D721Med (cell line): ENCODE data around the gene GRIN3A.

Experiments
- DNase-seq: peaks from one replicate; pipeline ENCODE4 v3.0.0; 2011; ENCODE audit warnings: low spot score; ENCODE audit not compliant: insufficient read length
- FAIRE-seq: peaks from 2 replicates; lab custom pipeline; 2011; peaks lifted over from hg19 to GRCh38; lab: Jason Lieb, UNC
- TF ChIP-seq, protein P1 (sequence below): IDR thresholded peaks from 2 replicates; pipeline ENCODE4 v1.5.1; 2012; ENCODE audit warnings: mild to moderate bottlenecking, control low read depth; ENCODE audit not compliant: insufficient read depth; ENCODE audit errors: missing control alignments

GRIN3A gene

DNA sequence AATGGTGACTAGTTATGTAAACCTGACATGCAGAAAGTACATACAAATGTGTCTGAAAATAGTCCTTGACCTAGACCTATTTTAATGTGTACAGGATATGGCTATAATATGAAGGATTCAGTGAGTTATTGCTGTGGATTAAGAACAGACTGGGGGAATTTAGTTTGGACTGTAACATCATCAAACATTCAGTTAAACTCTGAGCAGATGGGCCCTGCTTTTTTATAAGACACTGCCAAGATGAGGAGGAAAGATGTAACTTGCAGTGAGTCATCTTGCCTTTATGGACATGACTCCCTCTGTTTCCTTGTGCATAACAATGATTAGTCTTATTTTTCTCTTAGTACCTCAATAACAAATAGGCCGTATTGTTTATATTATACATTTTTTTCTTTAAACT lies 155.9 kb downstream of the GRIN3A start:
- no peak for DNase-seq
- no peak for FAIRE-seq
- TF ChIP-seq, protein P1, sequence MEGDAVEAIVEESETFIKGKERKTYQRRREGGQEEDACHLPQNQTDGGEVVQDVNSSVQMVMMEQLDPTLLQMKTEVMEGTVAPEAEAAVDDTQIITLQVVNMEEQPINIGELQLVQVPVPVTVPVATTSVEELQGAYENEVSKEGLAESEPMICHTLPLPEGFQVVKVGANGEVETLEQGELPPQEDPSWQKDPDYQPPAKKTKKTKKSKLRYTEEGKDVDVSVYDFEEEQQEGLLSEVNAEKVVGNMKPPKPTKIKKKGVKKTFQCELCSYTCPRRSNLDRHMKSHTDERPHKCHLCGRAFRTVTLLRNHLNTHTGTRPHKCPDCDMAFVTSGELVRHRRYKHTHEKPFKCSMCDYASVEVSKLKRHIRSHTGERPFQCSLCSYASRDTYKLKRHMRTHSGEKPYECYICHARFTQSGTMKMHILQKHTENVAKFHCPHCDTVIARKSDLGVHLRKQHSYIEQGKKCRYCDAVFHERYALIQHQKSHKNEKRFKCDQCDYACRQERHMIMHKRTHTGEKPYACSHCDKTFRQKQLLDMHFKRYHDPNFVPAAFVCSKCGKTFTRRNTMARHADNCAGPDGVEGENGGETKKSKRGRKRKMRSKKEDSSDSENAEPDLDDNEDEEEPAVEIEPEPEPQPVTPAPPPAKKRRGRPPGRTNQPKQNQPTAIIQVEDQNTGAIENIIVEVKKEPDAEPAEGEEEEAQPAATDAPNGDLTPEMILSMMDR, result no peak

DNA sequence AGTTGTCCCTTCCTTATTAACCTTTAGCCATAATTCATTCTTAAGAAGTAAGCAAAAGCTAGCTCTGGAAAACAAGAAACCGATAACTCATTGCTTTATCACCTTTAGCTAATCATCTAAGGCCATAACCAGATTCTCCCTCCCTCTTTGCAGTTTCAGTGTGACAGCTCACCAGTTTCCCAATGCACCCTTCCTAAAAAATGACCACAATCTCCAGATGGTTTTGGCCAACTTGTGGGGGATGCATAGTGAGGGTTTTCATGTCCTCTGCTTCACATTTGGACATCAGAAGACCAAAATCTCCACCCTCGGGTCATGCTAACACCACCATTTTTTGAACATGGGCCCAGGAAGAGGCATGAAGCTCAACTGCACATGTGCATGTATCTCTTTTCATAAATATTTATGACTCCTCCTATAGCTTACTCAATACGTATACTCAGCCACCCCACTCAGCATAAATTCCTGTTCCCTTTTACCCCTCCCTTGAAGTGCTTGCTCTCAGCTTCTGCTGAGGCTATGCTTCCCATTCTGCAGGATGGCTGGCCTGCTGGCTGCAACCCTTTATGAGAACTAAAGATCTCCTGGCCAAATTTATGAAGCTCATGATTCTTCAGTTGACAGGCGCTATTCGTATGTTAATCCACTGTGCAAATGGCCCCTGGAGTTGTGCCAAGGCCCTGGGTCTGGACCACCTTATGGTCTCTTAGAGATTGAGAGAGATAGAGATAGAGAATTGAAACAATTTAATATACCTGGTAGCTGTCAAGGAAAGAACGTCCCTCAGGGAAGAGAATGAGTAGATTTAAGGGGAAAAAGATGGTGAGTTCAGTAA lies 158.5 kb downstream of the GRIN3A start:
- FAIRE-seq (no peak), DNase-seq (no peak)
- TF ChIP-seq, protein P1, result no peak

DNA sequence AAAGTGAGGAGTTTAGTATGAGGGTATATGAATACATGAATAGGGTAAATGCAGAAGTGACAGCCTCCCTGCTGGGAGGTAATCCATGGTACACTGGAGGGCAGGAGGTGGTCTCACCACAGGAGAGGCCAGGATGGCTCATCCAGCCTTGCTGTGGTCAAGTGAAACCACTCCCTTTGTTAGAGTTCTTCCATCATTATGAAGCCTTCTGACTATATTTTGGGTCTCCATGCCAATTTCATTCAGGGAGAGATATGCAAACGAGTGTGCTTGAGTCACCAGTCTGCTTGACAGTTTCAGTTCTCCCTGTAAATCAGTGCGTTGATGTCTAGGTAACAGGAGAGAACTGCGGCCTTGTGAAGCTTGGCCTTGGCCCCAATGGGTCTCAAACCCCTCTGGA lies 160.1 kb downstream of the GRIN3A start:
- no peak for FAIRE-seq
- no peak for DNase-seq
- TF ChIP-seq, protein P1, result no peak

DNA sequence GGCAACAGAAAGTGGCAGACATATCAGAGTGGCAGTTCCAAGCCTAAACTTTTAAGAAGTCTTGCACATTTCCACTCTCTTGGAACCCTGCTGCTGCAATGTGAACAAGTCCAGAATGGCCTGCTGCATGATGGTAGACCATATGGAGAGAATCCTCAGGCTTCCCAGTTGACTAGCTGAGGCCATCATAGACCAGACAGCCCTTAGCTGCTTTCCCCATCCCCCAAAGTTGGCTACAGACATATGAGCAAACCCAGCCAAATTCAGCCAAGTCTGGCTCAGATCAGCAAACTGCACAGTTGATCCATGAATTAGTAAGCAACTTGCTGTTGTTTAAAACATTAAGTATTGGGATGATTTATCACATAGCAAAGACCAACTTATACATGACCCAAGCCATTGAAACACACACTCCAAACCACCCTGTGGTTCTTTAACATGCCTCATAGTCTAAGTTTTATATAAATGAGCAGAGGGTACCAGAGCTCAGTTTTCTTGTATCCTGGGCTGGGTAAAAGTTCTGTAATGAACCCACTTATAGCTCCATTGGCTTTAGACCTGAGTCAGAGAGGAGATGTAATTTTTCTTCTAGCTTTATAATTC lies 163.6 kb downstream of the GRIN3A start:
- FAIRE-seq (no peak), DNase-seq (no peak)
- TF ChIP-seq, protein P1, result no peak

DNA sequence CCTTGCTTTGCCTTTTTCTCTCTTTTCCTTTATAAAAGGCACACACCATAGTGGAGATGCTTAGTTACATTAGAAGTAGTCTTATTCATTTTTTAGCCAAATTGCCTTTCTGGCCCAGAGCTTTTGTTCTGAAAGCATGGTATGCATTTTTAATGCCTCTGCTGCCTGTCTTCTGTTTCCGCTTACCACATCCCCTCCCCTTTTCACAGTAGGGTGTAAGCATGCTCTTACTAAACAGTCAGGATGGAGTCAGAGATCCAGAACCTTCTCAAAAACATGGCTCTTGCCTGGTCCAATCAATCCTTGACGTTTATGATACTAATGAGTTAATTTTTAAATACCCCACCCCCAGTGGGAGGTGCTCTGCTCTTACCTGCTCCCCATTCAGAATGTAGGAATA lies 166.1 kb downstream of the GRIN3A start:
- no peak for DNase-seq
- TF ChIP-seq, protein P1, result no peak
- FAIRE-seq, result no peak

DNA sequence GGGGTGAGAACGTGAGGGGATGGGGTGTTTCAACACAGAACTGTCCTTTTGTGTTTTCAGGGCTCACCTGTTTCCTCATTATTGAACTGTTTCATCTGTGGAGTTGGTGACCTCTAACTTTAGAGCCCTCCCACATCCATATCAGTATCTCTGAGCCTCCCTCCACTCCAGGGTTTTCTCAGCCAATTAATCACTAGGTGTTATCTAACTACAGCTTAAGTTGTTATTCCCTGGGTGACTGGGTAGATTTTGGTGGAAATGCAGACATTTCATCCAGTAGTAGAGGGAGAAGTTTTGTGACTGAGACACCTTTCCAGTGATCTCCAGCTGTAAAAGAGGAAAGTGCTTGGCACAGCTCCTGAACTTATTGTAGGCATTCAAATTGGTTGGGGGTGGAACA lies 167.3 kb downstream of the GRIN3A start:
- DNase-seq (no peak), FAIRE-seq (no peak)
- TF ChIP-seq, protein P1, result no peak
